GM18511 (cell line): Measurements from ENCODE around the gene INTS7.
"Not testable (repeated sequence)": the region's sequence is repeated elsewhere in the genome, so short reads cannot be mapped to it uniquely, and the experiment has no call there.

Experiments
- ATAC-seq: cut with Tn5 transposase; IDR thresholded peaks from one replicate; pipeline ENCODE4 v1.9.1; 2021; ENCODE audit warnings: mild to moderate bottlenecking, moderate library complexity; ENCODE audit not compliant: unreplicated experiment

The INTS7 gene

GRCh38 chr1:212035835-212036605 is 663 bp upstream of the INTS7 start:
- ATAC-seq, result peak; percentile 14

- ATAC-seq, result peak; percentile 2
These were observed 738 bp downstream of the INTS7 start for GRCh38 chr1:212034516-212035122.

GRCh38 chr1:212030936-212031528 is 4.3 kb downstream of the INTS7 start:
- no peak for ATAC-seq

- not testable (repeated sequence) for ATAC-seq
These were observed 7.6 kb downstream of the INTS7 start for GRCh38 chr1:212027727-212028126.

GRCh38 chr1:212024469-212025149 is 10.7 kb downstream of the INTS7 start:
- ATAC-seq, result no peak

- not testable (repeated sequence) for ATAC-seq
These were observed 12.4 kb downstream of the INTS7 start for GRCh38 chr1:212022908-212023307.

- ATAC-seq, result no peak
These were observed 13.8 kb downstream of the INTS7 start for GRCh38 chr1:212021563-212021962.

- no peak for ATAC-seq
These were observed 14.4 kb downstream of the INTS7 start for GRCh38 chr1:212020975-212021374.

GRCh38 chr1:212013672-212014071 is 21.7 kb downstream of the INTS7 start:
- ATAC-seq, result no peak

- peak; percentile 81 for ATAC-seq
These were observed 23.2 kb downstream of the INTS7 start for GRCh38 chr1:212012034-212012740.

GRCh38 chr1:212010004-212010403 is 25.4 kb downstream of the INTS7 start:
- no peak for ATAC-seq

- ATAC-seq, result no peak
These were observed 25.8 kb downstream of the INTS7 start for GRCh38 chr1:212009561-212009960.

- no peak for ATAC-seq
These were observed 27.5 kb downstream of the INTS7 start for GRCh38 chr1:212007886-212008285.

GRCh38 chr1:212007178-212007577 is 28.2 kb downstream of the INTS7 start:
- ATAC-seq, result no peak

- no peak for ATAC-seq
These were observed 30.3 kb downstream of the INTS7 start for GRCh38 chr1:212004895-212005608.

- no peak for ATAC-seq
These were observed 32.8 kb downstream of the INTS7 start for GRCh38 chr1:212002536-212002935.

- not testable (repeated sequence) for ATAC-seq
These were observed 37.9 kb downstream of the INTS7 start for GRCh38 chr1:211997426-211997825.

GRCh38 chr1:211991695-211992094 is 43.7 kb downstream of the INTS7 start:
- ATAC-seq, result no peak

GRCh38 chr1:211986628-211987254 is 48.6 kb downstream of the INTS7 start:
- no peak for ATAC-seq
